GM12891 (cell line): ENCODE results near the gene PCARE.

Experiments
- PAX5 ChIP-seq: IDR thresholded peaks from 2 replicates; pipeline ENCODE4 v1.6.1; 2011; ENCODE audit warnings: low read length, moderate library complexity, mild to moderate bottlenecking; ENCODE audit not compliant: insufficient read depth, severe bottlenecking
- POLR2A ChIP-seq: IDR thresholded peaks from 2 replicates; pipeline ENCODE4 v1.6.1; 2011; ENCODE audit warnings: low read depth, low read length, control low read depth
- POLR2AphosphoS5 ChIP-seq: IDR thresholded peaks from 2 replicates; pipeline ENCODE4 v1.6.1; 2011; ENCODE audit warnings: low read depth, low read length, control low read depth
- POU2F2 ChIP-seq: IDR thresholded peaks from 2 replicates; pipeline ENCODE4 v1.6.1; 2011; ENCODE audit warnings: low read depth, mild to moderate bottlenecking, control low read depth, low read length, moderate library complexity
- SPI1 ChIP-seq: IDR thresholded peaks from 2 replicates; pipeline ENCODE4 v1.6.1; 2011; ENCODE audit warnings: low read depth, low read length, control low read depth
- TAF1 ChIP-seq: IDR thresholded peaks from 2 replicates; pipeline ENCODE4 v1.6.1; 2011; ENCODE audit warnings: low read depth, low read length, control low read depth

GRCh38 chr2:29031046-29031445, 43.3 kb downstream of the PCARE start:
- TF ChIP-seq POLR2A, result no peak
- TF ChIP-seq TAF1, result no peak
- TF ChIP-seq POLR2AphosphoS5, result no peak
- no peak for TF ChIP-seq SPI1
- no peak for TF ChIP-seq PAX5
- TF ChIP-seq POU2F2, result no peak
